Activated CD4-positive, alpha-beta T cell treated with anti-CD3 and anti-CD28 coated beads, Interleukin-10, Interleukin-2, amounts not matched to agents 100 ng/mL and 50 ng/mL, durations not matched to agents 16 hours and 8 hours (primary cell): ENCODE measurements around the gene BIRC3.
"Not testable (repeated sequence)": the region's sequence is repeated elsewhere in the genome, so short reads cannot be mapped to it uniquely, and the experiment has no call there.

Experiments used
- DNase-seq: peaks from one replicate; pipeline ENCODE4 v3.0.0-alpha.2; 2020

Gene BIRC3

DNA sequence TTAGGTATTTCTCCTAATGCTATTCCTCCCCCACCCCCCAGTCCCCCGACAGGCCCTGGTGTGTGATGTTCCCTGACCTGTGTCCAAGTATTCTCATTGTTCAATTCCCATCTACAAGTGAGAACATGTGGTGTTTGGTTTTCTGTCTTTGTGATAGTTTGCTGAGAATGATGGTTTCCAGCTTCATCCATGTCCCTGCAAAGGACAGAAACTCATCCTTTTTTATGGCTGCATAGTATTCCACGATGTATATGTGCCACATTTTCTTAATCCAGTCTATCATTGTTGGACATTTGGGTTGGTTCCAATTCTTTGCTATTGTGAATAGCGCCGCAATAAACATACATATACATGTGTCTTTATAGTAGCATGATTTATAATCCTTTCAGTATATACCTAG is 20.5 kb upstream of the BIRC3 start:
- DNase-seq = not testable (repeated sequence)

DNA sequence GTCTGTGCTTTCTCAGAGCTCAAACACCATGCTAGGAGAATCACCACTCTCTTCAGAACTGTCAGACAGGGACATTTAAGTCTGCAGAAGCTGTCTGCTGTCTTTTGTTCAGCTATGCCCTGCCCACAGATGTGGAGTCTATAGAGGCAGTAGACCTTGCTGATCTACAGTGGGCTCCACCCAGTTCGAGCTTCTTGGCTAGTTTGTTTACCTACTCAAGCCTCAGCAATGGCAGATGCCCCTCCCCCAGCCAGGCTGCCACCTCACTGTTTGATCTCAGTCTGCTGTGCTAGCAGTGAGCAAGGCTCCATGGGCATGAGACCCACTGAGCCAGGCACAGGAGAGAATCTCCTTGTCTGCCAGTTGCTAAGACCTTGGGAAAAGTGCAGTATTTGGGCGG is 16.4 kb upstream of the BIRC3 start:
- DNase-seq = not testable (repeated sequence)

DNA sequence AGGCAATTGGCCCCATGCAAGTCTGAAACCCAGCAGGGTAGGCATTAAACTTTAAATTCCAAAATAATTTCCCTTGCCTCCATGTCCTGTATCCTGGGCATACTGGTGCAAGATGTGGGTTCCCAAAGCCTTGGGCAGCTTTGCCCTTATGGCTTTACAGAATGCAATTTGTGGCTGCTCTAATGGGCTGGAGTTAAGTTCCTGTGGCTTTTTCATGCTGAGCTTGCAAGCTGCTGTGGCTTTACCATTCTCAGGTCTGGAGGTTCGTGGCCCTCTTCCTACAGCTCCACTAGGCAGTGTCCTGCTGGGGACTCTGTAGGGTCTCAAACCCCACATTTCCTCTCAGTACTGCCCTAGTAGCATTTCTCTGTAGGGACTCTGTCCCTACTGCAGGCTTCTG is 15.0 kb upstream of the BIRC3 start:
- DNase-seq = no peak

DNA sequence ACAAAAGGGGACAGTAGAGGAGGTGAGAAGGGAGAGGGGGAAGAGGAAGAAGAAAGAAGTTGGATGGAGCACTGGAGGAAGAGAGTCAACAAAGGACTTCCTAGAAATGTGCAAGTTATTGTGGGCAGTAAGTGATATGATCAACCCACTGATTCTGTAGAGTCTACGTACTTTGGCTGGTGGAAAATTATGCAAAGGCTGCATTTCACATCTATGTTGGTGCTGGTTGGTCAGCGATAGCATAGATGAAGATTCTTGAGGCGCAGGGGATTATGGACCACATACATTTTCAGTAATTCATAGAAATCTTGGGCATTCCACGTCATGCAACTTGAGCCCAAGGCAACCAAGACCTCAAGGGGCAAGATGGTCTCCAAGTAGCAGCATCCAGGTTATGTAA is 12.6 kb upstream of the BIRC3 start:
- no peak for DNase-seq

DNA sequence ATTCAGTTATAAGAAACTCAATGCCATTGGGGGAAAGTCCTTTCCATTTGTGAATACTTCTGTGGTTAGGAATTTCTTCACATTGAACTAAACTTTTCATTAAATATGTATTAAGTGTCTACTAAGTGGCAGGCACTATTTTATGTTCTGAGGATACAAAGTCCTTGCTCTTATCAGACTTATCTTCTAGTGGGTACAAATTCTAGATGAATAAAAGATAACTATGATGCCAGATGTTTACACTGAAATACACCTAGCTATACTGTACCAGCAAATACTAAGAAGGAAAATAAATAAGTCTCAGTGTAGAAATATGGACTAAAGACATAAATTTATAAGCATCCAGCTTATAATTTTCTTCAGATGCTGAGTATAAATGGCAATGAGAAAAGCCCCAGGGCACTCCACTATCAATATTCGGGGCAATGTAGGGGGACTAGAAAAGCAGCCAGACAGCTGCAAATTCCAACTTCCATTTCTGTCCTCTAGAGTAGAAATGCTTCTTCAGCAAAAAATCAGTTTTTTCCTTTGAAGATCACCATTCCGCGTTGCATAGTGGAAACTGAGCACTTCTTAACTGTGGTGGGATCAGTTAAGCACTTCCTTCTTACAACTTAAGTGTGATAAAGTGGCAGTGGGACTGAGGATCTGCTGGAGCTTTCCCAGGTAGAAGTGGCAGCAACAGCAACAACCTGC is 11.8 kb upstream of the BIRC3 start:
- DNase-seq = no peak

DNA sequence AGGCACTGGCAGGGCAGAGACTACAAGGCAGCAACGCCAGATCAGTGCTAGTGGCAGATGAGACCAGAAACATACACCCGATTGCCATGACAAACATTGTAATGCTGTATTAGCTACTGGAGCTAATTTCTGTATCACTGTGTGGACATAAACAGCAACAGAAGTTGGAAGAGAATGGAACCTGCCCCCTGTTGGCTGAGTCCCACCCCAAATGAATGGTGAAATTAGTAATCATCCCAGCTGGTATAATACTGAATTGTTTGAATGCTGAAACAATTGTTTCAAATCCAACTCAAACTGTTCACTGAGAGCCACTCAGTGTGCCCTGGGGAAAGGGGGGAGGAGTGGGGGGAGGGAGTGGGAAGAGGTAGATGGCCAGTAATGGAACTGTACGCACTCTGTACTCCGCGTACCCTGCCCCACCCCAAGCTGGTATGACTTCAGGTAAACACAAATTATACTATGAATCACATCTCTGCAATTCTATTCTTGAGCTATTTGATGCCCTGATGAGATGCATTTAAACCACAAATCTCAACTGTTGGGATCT is 11.2 kb upstream of the BIRC3 start:
- no peak for DNase-seq

DNA sequence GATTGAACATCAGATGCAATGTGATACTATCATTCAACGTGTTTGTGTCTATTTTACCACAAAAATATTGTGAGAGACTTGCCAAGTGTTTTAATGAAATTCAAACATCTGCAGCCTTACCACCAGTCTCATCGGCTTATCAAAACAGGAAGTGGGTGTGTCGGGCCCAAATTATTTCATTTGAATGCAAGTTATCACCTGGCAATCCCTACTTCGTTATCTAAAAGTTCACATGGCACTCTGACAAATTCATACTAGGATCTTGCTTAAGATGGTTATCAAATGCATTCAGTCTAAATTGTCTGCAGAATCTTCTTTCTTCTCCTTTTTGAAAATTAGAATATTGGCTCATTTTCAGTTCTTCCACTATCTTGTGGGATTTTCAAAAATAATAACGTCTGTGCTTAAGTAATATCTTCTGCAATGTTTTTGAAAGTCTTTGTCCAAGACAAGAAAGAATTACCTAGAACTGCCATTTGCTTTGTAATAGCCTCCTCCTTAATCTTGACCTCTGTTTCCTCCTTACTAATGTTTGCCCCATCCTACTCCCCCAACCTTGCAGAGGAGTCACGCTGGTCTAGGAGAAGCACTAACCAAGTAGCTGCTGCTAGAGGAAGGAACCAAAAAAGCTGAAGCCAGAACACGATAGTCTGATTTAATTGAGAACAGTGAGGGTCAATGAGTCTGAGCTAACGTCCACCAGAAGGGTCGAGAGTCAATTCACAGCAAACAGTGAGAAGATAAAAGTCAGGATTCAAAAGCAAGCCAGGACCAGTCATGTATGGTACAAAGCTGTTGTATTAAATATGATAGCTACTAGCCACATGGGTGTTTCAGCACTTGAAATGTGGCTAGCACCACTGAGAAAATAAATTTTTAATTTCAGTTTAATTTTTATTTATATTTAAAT is 10.2 kb upstream of the BIRC3 start:
- no peak for DNase-seq

DNA sequence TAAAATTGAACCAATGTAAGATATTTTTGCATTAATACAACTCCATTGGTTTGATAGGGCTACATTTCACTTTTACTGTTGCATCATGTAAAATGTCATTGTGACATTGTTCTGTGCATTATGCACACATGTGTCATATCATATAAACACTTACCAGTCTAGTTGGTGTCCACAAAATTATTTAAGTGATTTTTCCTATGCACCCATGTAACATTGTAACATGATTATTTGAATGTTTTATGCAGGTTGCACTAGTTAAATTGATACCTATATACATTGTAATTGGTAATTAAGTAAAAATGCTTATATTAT is 9.6 kb upstream of the BIRC3 start:
- DNase-seq = no peak

DNA sequence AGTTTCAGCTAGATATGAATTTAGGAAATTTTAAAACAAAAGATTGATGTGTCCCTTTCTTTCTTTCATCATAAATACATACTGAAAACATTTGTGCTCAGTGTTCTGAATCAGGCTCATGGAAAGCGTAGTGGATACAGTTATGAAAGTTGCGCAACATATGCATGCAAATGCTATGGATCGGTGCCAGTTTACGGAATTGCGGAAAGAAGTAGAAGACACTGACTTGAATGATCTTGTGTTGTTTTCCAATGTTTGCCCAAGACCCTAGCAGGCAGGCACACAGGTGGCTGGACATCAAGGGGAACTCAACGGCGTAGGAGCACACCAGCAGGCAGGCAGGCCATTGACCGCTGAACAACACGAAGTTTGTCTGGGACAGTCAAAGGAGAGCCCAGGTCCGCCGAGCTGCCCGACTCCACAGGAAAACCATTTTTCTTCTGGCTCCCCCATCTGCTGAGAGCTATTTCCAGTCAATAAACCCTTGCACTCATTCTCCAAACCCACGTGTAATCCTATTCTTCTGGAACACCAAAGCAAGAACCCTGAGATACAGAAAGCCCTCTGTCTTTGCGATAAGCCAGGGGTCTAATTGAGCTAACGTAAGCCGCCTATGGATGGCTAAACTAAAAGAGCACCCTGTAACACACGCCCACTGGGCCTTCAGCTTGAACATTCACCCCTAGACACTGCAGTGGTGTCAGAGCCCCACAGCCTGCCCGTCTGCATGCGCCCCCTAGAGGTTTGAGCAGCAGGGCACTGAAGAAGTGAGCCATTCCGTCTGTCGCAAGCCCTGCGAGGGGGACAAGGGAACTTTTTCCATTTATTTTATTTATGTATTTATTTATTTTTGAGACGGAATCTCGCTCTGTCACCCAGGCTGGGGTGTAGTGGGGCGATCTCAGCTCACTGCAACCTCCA is 7.4 kb upstream of the BIRC3 start:
- no peak for DNase-seq

DNA sequence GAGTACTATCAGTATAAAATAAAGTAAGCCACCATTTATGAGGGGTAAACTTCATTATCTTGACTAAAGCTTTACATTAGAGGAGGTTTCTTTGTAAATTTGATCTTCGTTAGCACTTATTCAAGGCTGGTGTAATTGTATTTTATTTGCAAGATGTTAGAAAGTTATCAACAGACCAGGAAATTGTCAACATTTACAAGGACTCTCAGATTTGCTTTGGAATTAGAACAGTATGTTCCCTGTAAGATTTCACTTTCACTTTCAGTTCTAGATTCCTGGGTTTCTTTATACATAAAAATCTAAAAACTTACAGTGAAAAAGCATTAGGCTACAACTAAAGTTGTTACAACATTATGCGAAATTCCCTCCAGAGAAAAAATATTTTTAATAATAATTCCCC is 4.6 kb upstream of the BIRC3 start:
- DNase-seq = no peak

DNA sequence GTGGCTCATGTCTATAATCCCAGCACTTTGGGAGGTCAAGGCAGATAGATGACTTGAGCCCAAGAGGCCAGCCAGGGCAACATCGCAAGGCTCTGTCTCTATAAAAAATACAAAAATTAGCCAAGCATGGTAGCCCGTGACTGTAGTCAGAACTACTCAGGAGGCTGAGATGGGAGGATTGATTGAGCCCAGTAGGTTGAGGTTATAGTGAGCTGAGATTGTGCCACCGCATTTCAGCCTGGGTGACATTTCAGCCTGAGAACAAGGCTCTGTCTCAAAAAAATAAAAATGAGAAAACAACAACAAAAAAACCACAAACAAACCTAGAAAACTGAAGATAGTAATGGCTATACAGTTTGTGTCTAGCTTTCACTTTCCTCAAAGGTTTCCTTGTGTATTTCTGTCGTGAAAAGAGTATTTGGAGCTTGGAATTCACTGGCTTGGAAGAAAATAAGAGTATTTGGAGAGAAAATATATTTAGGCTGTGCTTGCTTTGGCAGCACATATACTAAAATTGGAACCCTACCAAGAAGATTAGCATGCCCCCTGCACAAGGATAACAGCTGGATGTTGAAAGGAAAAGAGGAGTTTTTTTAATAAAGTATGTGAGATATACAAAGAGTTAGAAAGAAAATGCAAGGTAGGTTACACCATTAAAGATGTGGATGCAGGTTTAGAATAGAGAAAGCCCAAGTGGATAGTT is 3.9 kb upstream of the BIRC3 start:
- peak; percentile 48 for DNase-seq

DNA sequence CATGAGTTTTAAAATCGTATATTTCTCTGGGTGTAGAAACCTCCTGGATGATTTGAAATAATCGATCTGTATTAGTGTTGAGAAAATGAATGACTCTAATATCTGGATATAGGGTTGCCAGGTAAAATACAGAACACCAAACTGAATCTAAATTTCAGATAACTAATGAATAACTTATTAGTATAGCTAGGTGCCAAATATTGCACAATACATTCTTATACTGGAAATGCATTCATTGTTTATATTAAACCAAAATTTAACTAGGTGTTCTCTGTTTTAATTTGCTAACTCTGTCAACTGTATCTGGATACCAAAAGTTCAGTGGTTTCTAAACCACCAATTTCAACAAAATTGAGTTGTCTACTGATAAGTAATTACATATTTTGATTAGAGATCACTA is 2.5 kb upstream of the BIRC3 start:
- DNase-seq = no peak

DNA sequence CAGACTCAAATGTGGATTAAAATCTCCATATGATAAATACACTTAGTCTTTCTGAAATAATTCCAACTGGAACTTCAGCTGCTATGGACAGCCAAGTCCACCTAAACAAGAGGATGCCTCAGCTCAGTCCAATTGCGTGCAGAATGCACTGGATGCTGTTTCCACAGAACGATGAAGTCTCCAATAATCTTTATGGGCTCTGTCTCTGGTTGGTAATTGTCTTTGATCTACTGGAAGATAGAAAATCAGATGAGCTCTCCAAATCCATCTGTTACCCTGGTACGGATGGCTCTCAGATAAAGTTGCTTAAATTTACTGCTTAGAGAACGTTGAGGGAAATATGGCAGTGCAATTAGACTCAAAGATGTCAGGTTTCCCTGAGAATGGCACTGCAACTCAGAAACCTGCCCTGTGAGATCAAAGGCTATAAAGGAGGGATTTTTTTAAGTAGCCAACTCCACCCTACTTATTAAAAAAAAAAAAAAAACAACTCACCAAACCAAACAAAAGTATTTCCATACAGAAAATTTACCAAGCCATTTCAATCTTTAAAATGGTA is 859 bp upstream of the BIRC3 start:
- peak; percentile 36 for DNase-seq

DNA sequence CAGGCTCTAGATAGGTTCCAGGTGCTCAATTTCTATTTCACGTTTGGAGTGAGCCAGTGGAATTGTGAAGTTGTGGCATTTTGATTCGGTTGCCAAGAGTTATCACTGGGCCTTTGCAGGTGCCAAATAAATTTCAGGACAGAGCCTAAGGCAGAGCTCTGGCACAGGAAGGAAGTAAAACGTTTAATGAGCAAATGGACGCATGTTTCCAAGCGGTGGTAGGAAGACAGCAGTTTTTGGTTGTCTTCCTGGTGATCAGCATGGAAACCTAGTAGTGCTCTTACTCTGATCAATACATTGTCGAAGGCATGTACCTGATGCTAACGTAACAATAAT is 452 bp downstream of the BIRC3 start:
- DNase-seq = no peak

DNA sequence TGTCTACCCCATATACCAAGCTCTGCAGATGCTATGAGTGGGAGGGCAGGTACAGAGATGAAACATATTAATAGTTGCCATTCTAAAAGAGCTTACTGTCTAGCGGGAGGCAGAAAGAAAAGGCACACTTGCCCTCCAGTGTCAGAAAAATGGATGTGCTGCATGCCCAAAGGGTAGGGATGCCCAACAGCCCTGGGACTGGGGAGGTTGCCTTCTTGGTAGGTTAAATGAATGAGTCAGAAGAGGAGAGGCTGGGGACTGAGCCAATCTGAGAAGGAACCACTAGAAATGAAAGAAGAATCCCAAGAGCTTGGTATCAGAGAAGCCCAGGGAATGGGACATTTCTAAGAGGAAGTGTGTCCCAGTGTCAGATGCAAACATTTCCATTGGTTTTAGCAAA is 1.2 kb downstream of the BIRC3 start:
- peak; percentile 84 for DNase-seq

DNA sequence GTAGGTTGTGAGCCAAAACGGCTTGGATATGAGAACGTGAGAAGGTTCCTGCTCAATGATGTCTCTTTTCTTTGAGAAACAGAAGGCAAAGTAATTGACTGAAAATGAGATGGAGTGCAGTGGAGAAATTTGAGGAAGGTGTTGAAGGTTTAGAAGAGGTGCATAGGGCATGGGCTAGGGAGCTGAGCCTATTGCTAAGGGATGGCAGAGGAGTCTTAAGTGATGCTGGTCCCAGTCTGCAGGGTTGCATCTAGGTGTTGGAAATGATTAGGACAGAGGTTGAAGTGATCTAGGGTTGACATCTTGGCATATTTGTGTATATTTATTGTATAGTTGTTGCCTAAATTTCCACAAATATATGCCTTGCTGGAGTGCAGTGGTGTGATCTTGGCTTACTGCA is 2.3 kb downstream of the BIRC3 start:
- DNase-seq = no peak

DNA sequence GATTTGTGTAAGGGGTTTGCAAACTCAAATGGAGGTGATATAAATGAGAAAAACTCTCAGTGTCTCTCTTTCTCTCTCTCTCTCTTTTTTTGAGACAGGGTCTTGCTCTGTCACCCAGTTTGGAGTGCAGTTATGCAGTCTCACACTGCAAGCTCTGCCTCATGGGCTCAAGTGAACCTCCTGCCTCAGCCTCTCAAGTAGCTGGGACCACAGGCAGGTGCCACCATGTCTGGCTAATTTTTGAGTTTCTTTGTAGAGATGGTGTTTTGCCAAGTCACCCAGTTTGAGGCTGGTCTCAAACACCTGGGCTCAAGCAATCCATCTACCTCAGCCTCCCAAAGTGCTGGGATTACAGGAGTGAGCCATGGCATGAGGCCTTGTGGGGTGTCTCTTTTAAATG is 2.9 kb downstream of the BIRC3 start:
- peak; percentile 31 for DNase-seq

DNA sequence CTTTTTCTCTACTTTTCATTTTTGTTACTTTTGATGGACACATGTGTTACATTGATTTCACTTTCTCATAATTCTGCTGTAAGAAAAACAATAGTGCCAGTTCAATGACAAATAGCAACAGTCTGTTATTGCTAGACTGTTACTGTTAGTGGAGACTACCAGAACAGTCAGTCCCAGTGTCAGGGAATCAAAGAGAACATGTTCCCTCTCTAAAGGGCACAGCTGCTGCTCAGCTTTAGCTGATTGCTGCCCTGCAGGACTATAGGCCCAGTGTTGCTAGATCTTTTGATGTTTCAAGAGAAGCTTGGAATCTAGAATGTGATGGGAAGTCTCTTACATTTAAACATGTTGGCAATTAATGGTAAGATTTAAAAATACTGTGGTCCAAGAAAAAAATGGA is 3.4 kb downstream of the BIRC3 start:
- DNase-seq = peak; percentile 53

DNA sequence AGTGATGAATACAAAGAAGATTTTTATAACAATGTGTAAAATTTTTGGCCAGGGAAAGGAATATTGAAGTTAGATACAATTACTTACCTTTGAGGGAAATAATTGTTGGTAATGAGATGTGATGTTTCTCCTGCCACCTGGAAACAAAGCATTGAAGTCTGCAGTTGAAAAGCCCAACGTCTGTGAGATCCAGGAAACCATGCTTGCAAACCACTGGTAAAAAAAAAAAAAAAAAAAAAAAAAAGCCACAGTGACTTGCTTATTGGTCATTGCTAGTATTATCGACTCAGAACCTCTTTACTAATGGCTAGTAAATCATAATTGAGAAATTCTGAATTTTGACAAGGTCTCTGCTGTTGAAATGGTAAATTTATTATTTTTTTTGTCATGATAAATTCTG is 5.3 kb downstream of the BIRC3 start:
- DNase-seq = peak; percentile 39

DNA sequence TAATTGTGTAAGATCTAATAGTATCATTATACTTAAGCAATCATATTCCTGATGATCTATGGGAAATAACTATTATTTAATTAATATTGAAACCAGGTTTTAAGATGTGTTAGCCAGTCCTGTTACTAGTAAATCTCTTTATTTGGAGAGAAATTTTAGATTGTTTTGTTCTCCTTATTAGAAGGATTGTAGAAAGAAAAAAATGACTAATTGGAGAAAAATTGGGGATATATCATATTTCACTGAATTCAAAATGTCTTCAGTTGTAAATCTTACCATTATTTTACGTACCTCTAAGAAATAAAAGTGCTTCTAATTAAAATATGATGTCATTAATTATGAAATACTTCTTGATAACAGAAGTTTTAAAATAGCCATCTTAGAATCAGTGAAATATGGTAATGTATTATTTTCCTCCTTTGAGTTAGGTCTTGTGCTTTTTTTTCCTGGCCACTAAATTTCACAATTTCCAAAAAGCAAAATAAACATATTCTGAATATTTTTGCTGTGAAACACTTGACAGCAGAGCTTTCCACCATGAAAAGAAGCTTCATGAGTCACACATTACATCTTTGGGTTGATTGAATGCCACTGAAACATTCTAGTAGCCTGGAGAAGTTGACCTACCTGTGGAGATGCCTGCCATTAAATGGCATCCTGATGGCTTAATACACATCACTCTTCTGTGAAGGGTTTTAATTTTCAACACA is 6.4 kb downstream of the BIRC3 start:
- DNase-seq = no peak

DNA sequence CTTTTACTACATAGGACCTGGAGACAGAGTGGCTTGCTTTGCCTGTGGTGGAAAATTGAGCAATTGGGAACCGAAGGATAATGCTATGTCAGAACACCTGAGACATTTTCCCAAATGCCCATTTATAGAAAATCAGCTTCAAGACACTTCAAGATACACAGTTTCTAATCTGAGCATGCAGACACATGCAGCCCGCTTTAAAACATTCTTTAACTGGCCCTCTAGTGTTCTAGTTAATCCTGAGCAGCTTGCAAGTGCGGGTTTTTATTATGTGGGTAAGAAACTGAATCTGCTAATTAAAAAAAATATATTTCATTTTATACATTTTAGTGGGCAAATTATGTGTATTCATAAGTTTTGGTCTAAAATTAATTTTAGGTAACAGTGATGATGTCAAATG is 7.8 kb downstream of the BIRC3 start:
- DNase-seq = no peak

DNA sequence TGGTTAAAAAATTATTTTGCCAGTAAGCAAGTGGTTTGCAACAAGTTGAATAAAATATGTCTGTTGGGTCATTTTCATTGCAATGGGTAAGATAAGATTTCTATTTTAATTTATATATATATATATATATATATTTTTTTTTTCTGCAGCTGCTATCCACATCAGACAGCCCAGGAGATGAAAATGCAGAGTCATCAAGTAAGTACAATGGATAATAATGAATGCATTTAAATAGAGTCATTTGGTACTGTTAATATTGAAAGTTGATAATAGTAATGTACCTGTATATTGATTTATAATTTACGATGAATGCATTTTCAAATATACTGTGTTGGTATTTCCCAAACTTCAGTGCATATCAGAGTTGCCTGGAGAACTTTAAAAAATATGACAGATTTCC is 11.5 kb downstream of the BIRC3 start:
- DNase-seq = no peak
